ENCODE measurements around the gene GTF2I.
"Not testable (repeated sequence)": the region's sequence is repeated elsewhere in the genome, so short reads cannot be mapped to it uniquely, and the experiment has no call there.

DNA sequence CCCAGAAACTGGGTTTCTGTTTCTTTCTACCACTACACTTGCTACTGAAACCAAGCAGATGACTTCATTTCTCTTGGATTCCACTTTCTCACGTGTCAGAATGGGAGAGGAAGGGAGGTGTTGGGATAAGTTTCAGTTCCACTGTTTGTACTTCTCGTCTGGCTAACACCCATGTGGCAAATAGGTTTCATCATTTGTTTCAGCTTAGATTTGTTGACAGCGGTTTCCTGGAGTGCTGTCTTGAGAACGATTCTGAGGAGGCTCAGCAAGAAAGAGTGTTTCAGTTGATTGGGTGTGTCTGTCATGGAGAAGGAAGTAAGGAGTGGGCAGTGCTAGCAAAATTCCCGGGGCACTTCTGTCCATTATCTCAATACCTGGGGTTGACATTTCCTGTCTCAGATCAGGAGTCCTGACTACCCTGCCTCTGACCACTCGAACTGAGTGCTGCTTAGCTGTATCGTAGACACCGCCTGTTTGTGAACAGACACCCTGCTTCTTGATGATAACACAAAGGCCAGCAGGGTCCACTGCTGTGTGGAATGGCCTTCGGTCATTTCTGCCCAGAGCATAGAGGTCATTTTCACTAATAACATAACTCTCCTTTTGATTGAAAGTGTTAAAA lies 86.5 kb downstream of the GTF2I start:
- TF ChIP-seq, protein P1, sequence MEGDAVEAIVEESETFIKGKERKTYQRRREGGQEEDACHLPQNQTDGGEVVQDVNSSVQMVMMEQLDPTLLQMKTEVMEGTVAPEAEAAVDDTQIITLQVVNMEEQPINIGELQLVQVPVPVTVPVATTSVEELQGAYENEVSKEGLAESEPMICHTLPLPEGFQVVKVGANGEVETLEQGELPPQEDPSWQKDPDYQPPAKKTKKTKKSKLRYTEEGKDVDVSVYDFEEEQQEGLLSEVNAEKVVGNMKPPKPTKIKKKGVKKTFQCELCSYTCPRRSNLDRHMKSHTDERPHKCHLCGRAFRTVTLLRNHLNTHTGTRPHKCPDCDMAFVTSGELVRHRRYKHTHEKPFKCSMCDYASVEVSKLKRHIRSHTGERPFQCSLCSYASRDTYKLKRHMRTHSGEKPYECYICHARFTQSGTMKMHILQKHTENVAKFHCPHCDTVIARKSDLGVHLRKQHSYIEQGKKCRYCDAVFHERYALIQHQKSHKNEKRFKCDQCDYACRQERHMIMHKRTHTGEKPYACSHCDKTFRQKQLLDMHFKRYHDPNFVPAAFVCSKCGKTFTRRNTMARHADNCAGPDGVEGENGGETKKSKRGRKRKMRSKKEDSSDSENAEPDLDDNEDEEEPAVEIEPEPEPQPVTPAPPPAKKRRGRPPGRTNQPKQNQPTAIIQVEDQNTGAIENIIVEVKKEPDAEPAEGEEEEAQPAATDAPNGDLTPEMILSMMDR (IDR thresholded peaks at IDR 0.05; ENCODE audit: borderline replicate concordance, extremely low read depth, low read length, poor library complexity, severe bottlenecking) = not testable (repeated sequence)
- TF ChIP-seq EZH2 (IDR thresholded peaks at IDR 0.05; ENCODE audit: borderline replicate concordance, low read depth, low read length, severe bottlenecking) = not testable (repeated sequence)
